Nucleus accumbens (tissue), 56 donors: Measurements from ENCODE around the gene SUMF1.
A peak's percentile ranks its signal among the peaks of the same experiment; 100 is the strongest.

Experiments
- DNase-seq, 56 donors: peaks; one replicate each; lab custom pipeline; 2025; lab: John Stamatoyannopoulos, UW

The SUMF1 gene

DNA sequence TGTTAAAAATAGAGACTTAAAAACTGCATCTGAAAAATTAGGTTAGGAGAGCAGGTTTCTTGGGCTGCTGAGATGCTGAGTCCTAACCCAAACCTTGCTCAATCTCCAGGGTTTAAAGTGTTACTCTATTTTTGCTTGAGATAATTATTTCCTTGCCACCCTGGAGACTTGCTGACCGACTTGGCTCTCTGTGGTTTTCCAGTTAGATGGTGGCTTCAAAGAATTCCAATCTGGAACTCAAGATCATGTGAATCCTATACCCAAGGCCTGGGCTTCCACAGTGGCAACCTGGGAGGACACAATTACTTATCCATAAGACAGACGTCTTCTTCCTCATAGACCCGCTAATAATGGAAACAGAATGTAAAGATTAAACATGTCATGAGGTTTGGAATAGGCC is 47.7 kb downstream of the SUMF1 start:
- DNase-seq, result no peak

- no peak for DNase-seq
Measured at GRCh38 chr3:4418156-4418555, 48.9 kb downstream of the SUMF1 start.

DNA sequence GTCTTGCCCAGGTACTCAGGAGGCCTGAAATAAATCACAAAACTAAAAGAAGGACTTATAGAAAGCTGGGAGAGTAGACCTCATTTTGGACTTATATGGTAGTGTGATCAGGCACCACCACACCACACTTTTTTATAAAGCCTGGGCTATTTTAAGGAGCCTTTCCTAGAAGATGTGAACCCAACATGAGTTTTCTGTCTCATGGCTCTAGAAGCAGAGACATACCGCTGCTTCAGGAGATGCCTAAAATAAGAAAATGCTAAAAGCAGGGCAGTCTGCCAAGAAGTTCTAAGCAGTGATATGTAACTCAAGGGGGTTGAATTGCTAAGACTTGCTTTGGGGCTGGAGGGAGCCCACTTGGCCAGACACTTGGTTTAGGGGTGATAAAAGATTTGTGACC is 49.6 kb downstream of the SUMF1 start:
- DNase-seq, result no peak

GRCh38 chr3:4416961-4417360 is 50.1 kb downstream of the SUMF1 start:
- peak in 3 of 56 donors; percentile 1 to 25 (median 11) for DNase-seq

DNA sequence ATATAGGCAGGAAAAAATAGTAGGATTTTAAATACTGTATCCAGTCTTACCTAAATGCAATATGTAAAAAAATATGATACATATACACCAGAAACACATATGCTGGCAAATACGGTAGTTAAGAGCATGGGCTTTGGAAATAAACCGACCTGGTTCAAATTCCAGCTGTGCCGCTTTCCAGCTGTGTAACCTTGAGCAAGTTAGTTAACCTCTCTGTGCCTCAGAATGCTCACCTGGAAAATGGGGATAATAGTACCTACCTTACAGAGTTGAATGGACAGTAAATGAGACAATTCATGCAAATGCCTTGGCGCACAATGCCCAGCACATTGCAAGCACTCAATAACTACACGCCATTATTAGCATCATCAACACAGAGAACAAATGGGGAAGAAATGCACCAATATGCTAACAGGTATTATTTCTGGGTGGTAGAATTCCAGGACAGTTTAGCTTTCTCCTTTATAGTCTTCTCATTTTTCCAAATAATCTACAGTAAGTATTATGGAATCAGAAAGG is 50.6 kb downstream of the SUMF1 start:
- DNase-seq, result no peak

DNA sequence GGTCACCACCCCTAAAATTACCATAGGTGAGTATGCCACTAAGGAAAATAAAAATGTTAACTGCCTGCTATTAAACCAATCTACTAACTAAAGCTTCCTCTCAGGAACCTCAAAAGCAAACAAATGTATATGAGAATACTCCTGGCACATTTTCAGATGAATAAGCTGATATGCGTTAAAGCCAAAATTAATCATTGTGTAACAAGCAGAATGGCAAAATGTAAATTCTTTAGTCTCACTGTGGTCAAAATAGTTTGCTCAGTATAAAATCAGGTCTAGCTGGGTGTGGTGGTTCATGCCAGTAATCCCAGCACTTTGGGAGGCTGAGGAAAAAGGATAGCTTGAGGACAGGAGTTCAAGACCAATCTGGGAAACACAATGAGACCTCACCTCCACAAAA is 53.6 kb downstream of the SUMF1 start:
- DNase-seq, result no peak

- DNase-seq, result no peak
Measured at GRCh38 chr3:4411833-4412232, 55.2 kb downstream of the SUMF1 start.

- no peak for DNase-seq
Measured at GRCh38 chr3:4411236-4411635, 55.8 kb downstream of the SUMF1 start.

- no peak for DNase-seq
Measured at GRCh38 chr3:4410606-4411005, 56.5 kb downstream of the SUMF1 start.

GRCh38 chr3:4409971-4410573 is 57.0 kb downstream of the SUMF1 start:
- no peak for DNase-seq

GRCh38 chr3:4409415-4409814 is 57.7 kb downstream of the SUMF1 start:
- DNase-seq, result no peak

- DNase-seq, result no peak
Measured at GRCh38 chr3:4408958-4409357, 58.1 kb downstream of the SUMF1 start.

GRCh38 chr3:4407941-4408340 is 59.1 kb downstream of the SUMF1 start:
- DNase-seq, result no peak

GRCh38 chr3:4406746-4407568 is 60.1 kb downstream of the SUMF1 start:
- DNase-seq, result no peak

DNA sequence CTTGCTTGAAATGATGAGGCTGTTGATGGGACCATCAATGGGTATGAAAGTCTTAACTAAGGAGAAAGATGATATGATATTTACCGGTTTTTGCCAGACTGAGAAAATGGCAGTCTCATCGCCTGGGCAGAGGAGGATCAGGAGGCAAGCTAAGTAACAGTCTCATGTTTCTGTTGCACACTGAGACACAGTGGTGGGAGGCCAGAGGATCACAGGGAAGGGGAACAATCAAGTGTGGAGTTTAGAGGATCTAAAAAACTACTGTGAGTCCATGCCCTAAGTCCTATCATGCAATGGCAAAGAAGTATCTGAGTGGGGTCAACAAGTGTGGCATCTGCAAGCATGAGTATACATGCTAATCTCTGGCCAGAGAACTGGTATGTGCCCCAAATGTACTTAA is 62.2 kb downstream of the SUMF1 start:
- DNase-seq, result no peak

DNA sequence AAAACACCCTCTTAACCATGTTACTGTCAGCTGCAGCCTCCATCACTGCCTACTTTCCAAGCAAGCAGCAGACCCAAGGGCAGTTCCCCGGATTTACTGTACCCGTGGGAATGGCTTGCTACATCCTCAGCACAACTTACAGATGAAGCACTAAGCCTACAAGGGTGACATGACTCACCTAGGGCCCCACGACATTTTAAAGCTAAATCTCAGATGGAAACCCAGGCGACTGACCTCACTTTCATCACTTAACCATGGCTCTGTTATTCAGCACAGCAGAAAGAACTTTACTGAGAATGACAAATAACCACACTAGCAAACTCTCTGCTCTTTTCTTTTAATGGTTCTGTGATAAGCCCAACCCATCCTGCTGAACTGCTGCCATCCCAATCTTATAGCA is 65.6 kb downstream of the SUMF1 start:
- no peak for DNase-seq

DNA sequence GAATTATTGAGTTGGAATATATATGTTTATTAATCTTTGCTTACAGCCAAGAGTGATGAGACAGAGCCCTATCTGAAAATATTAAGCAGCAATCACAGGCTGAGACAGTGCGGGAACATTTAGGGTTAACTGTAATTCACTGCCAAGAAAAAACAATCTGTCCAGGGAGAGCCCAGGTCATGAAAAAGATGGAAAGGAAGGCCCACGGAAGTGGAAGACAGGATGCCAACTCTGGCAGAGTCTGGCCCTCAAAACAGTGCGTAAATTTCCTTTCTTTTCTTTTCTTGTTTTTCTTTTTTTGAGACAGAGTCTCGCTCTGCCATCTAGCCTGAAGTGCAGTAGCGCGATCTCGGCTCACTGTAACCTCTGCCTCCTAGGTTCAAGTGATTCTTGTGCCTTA is 67.6 kb downstream of the SUMF1 start:
- no peak for DNase-seq

DNA sequence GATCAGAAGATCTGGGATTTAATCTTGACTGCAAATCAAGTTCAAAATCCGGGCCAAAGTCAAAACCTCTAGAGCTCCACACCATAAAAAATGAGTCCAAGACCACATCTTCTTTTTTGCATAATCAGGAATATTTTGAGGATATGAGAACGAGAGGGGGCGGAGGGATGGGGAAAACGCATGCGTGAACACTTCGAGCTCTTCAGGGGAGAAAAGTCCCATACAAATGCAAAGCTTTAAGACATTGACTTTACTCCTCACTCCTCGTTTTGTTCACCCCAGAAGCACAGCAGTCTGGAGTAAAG is 68.2 kb downstream of the SUMF1 start:
- DNase-seq, result peak in 3 of 56 donors; percentile 2 to 15 (median 3)

DNA sequence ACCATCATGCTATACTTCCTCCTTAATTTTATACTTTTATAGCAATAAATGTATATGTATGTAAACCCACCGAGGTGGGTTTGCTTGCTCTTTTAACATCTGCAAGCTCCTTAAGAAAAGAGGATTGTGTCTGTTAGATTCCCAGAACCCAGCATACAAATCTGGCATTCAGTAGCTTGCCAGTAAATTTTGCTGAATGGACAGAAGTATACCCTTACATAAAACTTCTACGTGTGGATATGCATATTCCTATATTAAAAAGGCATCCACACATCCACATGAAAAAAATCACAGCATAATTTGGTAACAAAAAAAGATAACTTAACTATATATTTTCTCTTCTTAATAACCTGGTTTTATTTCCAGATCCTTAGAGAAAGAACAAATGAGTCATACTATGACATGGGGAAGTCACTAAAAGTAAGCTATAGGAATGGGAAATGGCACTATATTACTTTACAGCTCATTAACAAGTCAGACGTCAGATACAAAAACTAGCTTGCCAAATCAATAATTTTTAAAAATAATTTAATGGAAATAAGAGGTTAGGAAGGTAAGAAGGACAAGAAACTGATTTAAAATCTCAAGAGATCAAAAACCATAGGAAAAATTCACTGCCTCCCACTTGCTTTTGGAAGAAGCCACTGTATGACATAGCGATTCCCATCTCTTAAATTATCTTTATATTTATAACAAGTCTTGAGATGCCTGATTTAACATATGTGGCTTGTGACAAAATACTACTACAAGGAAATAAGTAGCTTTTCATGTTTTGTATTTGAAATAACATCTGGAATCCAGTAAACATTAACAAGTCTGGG is 68.7 kb downstream of the SUMF1 start:
- no peak for DNase-seq

- no peak for DNase-seq
Measured at GRCh38 chr3:4397466-4397865, 69.6 kb downstream of the SUMF1 start.

GRCh38 chr3:4396542-4396941 is 70.5 kb downstream of the SUMF1 start:
- no peak for DNase-seq
